Measurements from ENCODE around the gene KDM1A. TPM values are rescaled to one million over a fixed set of nuclear protein-coding genes. Genes with fewer than 3 reads are reported as not detected.
"Not testable (repeated sequence)": the region's sequence is repeated elsewhere in the genome, so short reads cannot be mapped to it uniquely, and the experiment has no call there.

Gene KDM1A
- total RNA-seq: 85.7 and 97.2 TPM in 2 replicates

DNA sequence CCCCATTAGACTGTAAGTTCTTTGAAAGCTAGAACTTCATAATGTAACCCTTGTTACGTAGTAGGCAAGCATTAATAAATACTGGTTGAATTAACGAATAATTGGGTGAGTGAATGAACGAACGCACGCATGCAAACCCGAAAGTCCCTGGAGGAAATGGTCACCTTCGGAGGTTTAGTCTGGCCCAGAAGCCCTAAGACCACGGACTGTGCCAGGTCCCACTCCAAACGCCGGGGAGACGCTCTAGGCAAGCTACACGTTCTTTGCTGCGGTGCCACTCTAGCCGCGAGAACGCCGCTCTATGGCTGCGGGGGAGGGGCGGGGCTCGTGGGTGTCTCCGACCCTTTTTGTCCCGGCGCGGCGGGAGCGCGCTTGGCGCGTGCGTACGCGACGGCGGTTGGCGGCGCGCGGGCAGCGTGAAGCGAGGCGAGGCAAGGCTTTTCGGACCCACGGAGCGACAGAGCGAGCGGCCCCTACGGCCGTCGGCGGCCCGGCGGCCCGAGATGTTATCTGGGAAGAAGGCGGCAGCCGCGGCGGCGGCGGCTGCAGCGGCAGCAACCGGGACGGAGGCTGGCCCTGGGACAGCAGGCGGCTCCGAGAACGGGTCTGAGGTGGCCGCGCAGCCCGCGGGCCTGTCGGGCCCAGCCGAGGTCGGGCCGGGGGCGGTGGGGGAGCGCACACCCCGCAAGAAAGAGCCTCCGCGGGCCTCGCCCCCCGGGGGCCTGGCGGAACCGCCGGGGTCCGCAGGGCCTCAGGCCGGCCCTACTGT lies at the start of gene KDM1A:
TSS of gene KDM1A (plus strand) at position 375 of the 769 bp plus-strand sequence. CDS start at position 504, 129 bp downstream.
- DNase-seq (ENCODE audit: low read depth in 2 of 2): peak; percentile 87 to 96

DNA sequence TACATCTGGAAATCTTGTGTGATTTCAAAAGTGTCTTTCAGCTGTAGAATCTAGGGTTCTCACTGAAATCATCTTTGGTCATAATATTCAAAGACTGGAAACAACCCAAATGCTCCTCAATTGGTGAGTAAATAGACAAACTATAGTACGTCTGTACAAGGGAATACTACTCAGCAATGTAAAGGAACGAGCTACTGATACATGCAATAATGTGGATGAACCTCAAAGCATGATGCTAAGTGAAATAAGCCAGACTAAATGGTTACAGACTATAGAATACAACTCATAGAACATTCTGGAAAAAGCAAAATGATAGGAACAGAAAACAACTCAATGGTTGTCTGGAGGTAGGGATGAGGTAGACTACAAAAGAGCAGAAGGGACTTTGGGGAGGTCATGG lies 49.2 kb upstream of the KDM1A start:
- no peak for DNase-seq (ENCODE audit: low read depth in 2 of 2)

DNA sequence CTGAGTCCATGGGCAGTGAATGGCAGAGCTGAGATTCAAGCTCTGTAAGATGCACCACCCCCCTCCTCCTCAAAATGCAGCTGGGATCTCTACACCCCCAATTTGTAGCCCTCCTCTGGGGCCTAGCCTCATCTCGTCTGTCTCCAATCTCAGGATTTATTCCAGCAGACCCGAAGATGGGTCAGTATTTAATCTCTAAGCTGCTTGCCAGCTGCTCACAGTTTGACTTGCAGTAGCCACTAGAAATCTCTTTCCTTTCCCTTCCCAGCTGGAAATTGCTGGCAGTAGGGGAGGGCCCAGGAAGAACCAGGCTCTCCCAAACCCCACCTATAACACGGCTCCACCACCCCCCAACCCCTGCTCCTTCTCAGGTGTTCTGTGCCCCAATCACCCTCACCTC lies 48.1 kb upstream of the KDM1A start:
- DNase-seq (ENCODE audit: low read depth in 2 of 2): no peak

DNA sequence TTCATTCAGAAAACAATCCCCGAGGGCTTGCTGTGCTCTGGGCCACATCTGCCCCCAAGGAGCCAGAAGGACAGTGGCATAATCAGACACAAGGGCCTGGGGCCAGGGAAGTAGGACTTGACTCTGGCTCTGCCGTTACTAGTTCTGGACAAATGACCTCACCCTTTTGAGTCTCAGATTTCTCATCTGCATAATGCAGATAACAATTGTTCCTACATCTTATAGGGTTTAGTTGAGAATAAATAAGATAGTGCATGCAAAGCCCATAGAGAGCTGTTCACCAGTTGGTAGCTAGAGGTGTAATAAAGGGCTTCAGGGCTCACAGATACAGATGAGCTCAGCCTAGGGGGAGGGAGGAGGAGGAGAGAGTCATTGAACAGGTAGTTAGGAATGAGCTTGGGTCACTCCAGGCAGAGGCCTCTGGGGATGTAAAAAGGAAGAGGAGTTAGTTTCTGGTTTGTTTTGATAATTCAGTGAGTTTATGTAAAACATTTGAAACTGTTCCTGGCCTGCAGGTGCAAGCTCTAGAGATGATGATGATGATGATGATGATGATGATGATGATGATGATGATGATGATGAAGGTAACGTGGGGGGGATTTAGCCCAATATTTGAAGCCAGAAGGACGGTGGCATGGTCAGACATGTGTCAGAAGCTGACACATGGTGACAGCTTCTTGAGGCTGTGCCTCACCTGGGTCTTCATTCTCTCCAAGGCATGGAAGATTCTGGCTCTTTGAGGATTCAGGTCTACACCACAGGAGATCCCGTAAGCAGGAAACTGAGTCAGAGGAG lies 47.5 kb upstream of the KDM1A start:
- DNase-seq (ENCODE audit: low read depth in 2 of 2): no peak

DNA sequence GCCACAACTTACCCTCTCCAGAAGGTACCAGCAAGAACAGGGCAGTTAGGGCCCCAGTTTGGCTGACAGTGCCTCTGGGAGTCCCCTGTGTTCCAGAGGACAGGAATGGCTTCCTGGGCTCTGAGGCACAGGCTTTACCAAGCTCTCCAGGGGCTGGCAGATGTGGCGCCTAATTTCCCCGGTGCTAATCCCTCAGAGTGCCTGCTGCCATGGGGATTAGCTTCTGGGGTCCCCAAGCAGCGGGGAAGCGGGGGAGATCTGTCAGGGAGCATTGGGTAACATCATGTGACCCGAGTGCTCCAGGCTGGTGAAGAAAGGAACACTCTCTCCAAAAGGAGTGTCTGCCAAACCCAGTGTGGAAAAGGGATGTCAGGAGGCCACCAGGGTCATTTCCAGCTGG lies 46.5 kb upstream of the KDM1A start, which contains the start of gene LACTBL1:
TSS of gene LACTBL1 (minus strand) at position 107 of the 400 bp plus-strand sequence. CDS start 550 bp downstream, outside the sequence.
- DNase-seq (ENCODE audit: low read depth in 2 of 2): no peak

- DNase-seq (ENCODE audit: low read depth in 2 of 2): peak; percentile 5 to 63
Measured at GRCh38 chr1:22975694-22976093, 43.6 kb upstream of the KDM1A start.

GRCh38 chr1:22976127-22976460 lies 43.2 kb upstream of the KDM1A start:
- no peak for DNase-seq (ENCODE audit: low read depth in 2 of 2)

DNA sequence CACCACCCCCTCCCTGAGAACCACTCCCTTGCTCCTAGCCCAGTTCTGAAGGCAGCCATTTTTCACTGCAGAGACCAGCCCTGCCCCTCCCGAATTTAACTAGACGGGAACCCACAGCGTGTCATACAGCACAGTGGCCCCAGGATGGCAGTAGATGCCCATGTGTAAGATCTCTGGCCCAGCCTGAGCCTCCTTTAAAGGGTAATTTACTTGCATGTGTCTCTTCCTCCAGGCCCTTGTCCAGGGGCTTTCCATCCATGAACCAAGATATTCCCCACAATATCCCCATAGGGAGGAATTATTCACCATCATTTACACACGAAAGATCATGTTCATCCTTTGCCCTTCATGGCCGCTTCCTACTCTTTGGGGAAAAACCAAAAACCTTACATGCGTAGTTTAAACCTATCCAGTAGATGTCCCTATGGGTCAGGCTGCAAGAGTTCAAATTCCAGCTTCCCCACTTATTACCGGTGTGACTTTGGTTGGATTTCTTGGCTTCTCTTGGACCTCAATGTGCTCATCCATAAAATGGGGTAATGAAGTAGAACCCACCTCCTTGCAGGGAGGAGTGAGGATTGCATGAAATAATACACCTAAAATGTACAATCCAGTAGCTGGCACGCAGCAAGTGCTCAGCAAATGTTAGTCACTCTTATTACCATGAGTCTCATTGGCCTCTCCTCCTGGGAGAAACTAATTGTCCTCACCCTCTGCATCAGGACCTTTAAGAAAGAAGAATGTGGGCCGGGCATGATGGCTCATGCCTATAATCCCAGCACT lies 42.6 kb upstream of the KDM1A start:
- DNase-seq (ENCODE audit: low read depth in 2 of 2): peak; percentile 59 to 83

DNA sequence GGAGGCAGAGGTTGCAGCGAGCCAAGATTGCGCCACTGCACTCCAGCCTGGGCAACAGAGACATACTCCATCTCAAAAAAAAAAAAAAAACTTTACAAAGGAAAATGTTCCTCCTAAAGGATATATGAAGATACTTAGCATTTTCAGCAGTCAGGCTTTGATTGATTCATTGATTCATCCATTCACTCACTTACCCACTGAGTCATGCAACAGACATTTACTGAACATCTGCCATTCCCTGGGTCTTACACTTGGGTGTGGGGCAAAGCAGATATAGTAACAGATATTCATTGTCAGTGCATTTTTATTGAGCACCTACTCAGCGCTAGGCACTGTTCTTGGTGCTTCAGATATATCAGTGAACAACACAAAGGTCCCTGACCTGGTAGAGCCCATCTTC lies 41.0 kb upstream of the KDM1A start:
- DNase-seq (ENCODE audit: low read depth in 2 of 2): no peak

- not testable (repeated sequence) for DNase-seq (ENCODE audit: low read depth in 2 of 2)
Measured at GRCh38 chr1:22980471-22980790, 38.8 kb upstream of the KDM1A start.

DNA sequence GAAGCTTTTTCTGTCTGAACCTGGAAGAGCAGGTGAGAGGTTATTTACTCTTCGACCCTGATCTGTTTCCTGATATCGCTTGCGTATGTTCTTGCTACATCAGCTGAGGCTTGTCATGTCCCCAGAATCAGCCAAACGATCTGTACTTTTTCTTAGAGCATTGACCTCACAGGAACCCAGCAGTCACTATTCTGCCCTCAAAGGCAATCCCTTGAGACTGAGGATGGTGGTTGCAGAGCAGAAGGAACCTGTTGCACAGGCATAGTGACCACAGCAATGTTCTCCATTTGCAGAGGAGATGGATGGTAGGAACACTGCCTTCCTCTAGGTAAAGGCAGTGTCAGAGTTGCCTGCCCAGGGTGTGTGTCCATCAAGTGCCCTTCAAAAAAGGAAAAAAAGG lies 35.3 kb upstream of the KDM1A start:
- DNase-seq (ENCODE audit: low read depth in 2 of 2): no peak

DNA sequence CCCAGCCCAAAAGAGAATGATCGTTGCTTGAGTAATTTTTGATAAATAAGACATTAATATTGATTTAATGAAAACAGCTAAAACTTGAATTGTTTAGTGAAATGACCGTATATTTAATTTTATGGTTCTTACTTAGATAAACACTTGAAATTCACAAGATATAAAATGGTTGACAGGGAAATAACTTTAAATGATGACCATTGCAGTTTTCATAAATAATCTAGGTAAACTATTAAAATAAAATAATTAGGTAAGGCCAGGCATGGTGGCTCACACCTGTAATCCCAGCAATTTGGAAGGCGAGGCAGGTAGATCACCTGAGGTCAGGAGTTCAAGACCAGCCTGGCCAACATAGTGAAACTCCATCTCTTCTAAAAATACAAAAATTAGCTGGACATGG lies 26.9 kb upstream of the KDM1A start:
- not testable (repeated sequence) for DNase-seq (ENCODE audit: low read depth in 2 of 2)

DNA sequence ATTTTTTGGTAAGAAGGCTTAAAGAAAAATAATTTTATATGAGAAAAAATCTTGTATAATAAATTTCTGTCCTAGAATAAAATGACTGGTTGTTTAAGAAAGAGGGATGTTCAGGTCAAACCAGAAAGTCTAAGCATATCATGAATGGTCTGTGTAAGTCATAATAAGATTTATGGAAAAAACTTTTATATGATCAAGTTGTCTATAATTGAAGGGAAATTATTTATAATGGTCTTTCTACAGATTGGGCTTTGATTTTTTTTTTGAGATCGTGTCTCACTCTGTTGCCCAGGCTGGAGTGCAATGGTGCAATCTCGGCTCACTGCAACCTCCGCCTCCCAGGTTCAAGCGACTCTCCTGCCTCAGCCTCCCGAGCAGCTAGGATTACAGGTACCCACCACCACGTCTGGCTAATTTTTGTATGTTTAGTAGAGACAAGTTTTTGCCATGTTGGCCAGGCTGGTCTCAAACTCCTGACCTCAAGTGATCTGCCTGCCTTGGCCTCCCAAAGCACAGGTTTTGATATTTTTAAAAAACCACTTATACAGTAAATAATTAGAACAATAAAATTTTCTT lies 26.0 kb upstream of the KDM1A start:
- DNase-seq (ENCODE audit: low read depth in 2 of 2): not testable (repeated sequence)

- DNase-seq (ENCODE audit: low read depth in 2 of 2): no peak
Measured at GRCh38 chr1:22995774-22996173, 23.5 kb upstream of the KDM1A start.

- not testable (repeated sequence) for DNase-seq (ENCODE audit: low read depth in 2 of 2)
Measured at GRCh38 chr1:22997528-22997927, 21.7 kb upstream of the KDM1A start.

DNA sequence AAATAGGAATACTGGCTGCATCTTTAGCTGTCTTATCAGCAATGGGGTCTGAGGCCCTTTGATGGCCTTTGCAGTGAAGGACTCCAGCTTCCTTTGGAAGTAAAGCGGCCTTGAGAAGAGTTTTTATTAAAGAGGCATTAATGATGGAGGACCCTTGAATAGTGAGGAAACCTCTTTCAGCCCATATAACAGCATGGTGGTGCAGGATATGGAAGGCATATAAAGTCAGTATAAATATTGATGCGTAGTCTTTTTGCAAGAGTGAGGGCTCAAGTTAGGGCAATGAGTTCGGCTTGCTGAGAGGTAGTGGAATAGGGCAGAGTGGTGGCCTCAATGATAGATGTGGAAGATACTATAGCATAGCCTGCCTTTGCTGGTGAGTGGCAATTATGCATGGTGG lies 19.1 kb upstream of the KDM1A start:
- not testable (repeated sequence) for DNase-seq (ENCODE audit: low read depth in 2 of 2)

- not testable (repeated sequence) for DNase-seq (ENCODE audit: low read depth in 2 of 2)
Measured at GRCh38 chr1:23002218-23002617, 17.1 kb upstream of the KDM1A start.

DNA sequence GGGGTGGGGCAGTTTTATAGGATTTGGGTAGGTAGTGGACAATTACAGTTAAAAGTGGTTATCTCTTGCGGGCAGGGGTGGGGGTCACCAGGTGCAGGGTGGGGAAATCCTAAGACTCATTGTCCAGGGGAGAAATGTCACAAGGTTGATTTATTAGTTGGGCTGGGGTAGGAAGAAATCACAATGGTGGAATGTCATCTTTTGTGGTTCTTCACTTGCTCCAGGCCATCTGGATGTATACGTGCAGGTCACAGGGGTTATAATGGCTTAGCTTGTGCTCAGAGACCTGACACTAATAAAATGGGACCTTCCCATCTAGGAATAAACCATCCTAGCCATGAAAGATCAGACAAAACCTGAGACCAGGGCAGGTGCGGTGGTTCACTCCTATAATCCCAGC lies 15.2 kb upstream of the KDM1A start:
- no peak for DNase-seq (ENCODE audit: low read depth in 2 of 2)

GRCh38 chr1:23004769-23005168 lies 14.5 kb upstream of the KDM1A start:
- DNase-seq (ENCODE audit: low read depth in 2 of 2): peak in 1 of 2 donors; percentile 36

DNA sequence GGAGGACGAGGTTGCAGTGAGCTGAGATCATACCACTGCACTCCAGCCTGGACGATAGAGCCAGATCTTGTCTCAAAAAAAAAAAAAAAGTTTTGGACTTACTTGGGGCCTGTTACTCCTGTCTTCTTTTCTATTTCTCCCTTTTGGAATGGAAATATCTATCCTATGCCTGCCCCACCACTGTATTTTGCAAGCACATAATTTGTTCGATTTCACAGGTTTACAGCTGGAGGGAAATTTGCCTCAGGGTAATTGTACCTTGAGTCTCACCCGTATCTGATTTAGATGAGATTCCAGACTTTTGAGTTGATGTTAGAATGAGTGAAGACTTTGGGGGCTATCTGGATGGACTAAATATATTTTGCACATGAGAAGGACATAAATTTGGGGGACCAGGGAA lies 12.2 kb upstream of the KDM1A start:
- no peak for DNase-seq (ENCODE audit: low read depth in 2 of 2)

DNA sequence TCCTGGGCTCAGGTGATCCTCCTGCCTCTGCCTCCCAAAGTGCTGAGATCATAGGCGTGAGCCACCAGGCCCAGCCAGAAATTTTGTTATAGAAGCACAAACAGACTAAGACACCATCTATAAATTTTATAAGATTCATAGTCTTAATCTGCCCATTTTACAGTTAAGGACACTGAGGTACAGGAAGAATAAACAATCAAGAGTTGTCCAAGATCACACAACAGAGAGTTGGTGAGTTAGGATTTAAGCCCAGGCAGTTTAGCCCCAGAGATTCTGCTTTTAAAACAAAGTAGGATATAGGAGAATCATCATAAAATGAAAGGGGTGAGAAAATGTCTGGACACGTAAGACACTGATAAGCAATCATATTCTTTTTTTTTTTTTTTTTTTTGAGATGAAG lies 10.4 kb upstream of the KDM1A start:
- no peak for DNase-seq (ENCODE audit: low read depth in 2 of 2)

GRCh38 chr1:23010025-23010424 lies 9.2 kb upstream of the KDM1A start:
- not testable (repeated sequence) for DNase-seq (ENCODE audit: low read depth in 2 of 2)
